Upper lobe of left lung (tissue), 6 donors: ENCODE measurements around the gene GABPB1. TPM values are rescaled to one million over a fixed set of nuclear protein-coding genes. Genes with fewer than 3 reads are reported as not detected.

Experiments
- ATAC-seq, 2 donors: fragments of 200-7000 bp; cut with Tn5 transposase; one replicate each; pipeline ENCODE4 v1.9.1; 2022; ENCODE audit warnings: mild to moderate bottlenecking in 2 of 2, moderate library complexity in 2 of 2; ENCODE audit not compliant: low FRiP score in 2 of 2
- DNase-seq, 2 donors: peaks; one replicate each; pipeline ENCODE4 v3.0.0-alpha.2; 2019 to 2020
- H3K27ac ChIP-seq, 4 donors: fragments of 200-600 bp; sonication (generic); one replicate each; pipeline ENCODE4 v1.5.1; 2016 to 2019
- H3K27me3 ChIP-seq, 4 donors: fragments of 200-600 bp; sonication (generic); one replicate each; pipeline ENCODE4 v1.5.1; 2017 to 2019
- H3K36me3 ChIP-seq, 4 donors: fragments of 200-600 bp; sonication (generic); one replicate each; pipeline ENCODE4 v1.5.1; 2016 to 2019
- H3K4me1 ChIP-seq, 4 donors: fragments of 200-600 bp; sonication (generic); one replicate each; pipeline ENCODE4 v1.5.1; 2018 to 2019
- H3K4me3 ChIP-seq, 4 donors: fragments of 200-600 bp; sonication (generic); one replicate each; pipeline ENCODE4 v1.5.1; 2017 to 2019; ENCODE audit warnings: mild to moderate bottlenecking in 2 of 4, moderate library complexity in 1 of 4
- H3K9me3 ChIP-seq, 4 donors: fragments of 200-600 bp; sonication (generic); one replicate each; pipeline ENCODE4 v1.5.1; 2018 to 2019
- CTCF ChIP-seq, 6 experiments: fragments of 450-650 bp in 4 of 6; fragments of 200-600 bp in 2 of 6; sonication (generic) in 2 of 6; IDR thresholded peaks; one replicate each; pipeline ENCODE4 v1.5.1; 2016 to 2019; ENCODE audit warnings: antibody characterized with exemption in 6 of 6
- EP300 ChIP-seq, 4 donors: sonication (generic); formaldehyde crosslinking; IDR thresholded peaks; one replicate each; pipeline ENCODE4 v1.5.1; 2017; ENCODE audit warnings: antibody characterized with exemption in 4 of 4, control low read depth in 2 of 4
- POLR2A ChIP-seq, 4 donors: fragments of 450-650 bp; IDR thresholded peaks; one replicate each; pipeline ENCODE4 v1.5.1; 2016 to 2017; ENCODE audit warnings: antibody characterized with exemption in 4 of 4, mild to moderate bottlenecking in 2 of 4
- POLR2AphosphoS5 ChIP-seq, 2 donors: sonication (generic); formaldehyde crosslinking; IDR thresholded peaks; one replicate each; pipeline ENCODE4 v1.5.1; 2017; ENCODE audit warnings: antibody characterized with exemption in 2 of 2
- WGBS, 2 donors: methylation state at CpG; one replicate each; pipeline ENCODE4 v1.1.5; 2017 to 2018; 5-methylcytosine and 5-hydroxymethylcytosine counted together
- total RNA-seq, 6 donors: library from RNA; depleted of rRNA in 4 of 6; stranded (reverse); fragments of >200 nt in 4 of 6; gene quantifications; one replicate each; pipeline versions ENCODE4 v1.1.0 to v1.2.1, GENCODE V29; 2016 to 2021
- donor health status: DM: no; HTN: no; CAD: no; lungs with moderate emphysema.
- donor health status: DM: no; HTN: yes; CAD: no; lungs with severe emphysema.

GABPB1 gene
- total RNA-seq, 6 donors from 2014 or later: 7.3 to 22.5 (median 14.4) TPM

- no peaks in the 10 kb centered on the region for H3K27me3 ChIP-seq
- H3K4me1 ChIP-seq: no peaks in the 10 kb centered on the region
- WGBS, 2 donors: 89 to 93% methylated on average over 2 of the region's 2 CpGs
- H3K36me3 ChIP-seq: no peaks in the 10 kb centered on the region
- no peak overlapping the region for H3K27ac ChIP-seq
- no peak overlapping the region for H3K4me3 ChIP-seq
- H3K9me3 ChIP-seq: no peaks in the 10 kb centered on the region
- DNase-seq: no peak
- TF ChIP-seq POLR2AphosphoS5 (IDR thresholded peaks at IDR 0.05): no peak
- TF ChIP-seq POLR2A (IDR thresholded peaks at IDR 0.05): no peak
- TF ChIP-seq EP300 (IDR thresholded peaks at IDR 0.05): no peak
- no peak for TF ChIP-seq CTCF (IDR thresholded peaks at IDR 0.05)
- no peak for ATAC-seq
These were observed 116.7 kb downstream of the GABPB1 start for GRCh38 chr15:50238255-50238654.

- Histone ChIP-seq H3K36me3 (no peaks in the 10 kb centered on the region), H3K27ac (no peak overlapping the region), H3K4me3 (no peak overlapping the region), H3K9me3 (no peaks in the 10 kb centered on the region), H3K4me1 (no peaks in the 10 kb centered on the region), H3K27me3 (no peaks in the 10 kb centered on the region)
- no peak for ATAC-seq
- TF ChIP-seq EP300 (IDR thresholded peaks at IDR 0.05) (no peak), POLR2A (IDR thresholded peaks at IDR 0.05) (no peak), CTCF (IDR thresholded peaks at IDR 0.05) (no peak), POLR2AphosphoS5 (IDR thresholded peaks at IDR 0.05) (no peak)
- DNase-seq: no peak
- WGBS, 2 donors: 93 to 97% methylated on average over 9 of the region's 9 CpGs
These were observed 118.6 kb downstream of the GABPB1 start for GRCh38 chr15:50236433-50236832.

DNA sequence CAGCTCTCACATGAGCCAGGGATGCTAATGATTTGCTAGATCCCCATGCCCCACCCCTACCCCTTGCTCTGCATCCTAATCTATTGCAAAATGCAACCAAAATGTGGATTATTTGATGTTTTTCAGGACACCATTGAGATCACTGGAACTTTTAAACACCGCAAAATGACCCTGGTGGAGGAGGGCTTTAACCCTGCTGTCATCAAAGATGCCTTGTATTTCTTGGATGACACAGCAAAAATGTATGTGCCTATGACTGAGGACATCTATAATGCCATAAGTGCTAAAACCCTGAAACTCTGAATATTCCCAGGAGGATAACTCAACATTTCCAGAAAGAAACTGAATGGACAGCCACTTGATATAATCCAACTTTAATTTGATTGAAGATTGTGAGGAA, 119.2 kb downstream of the GABPB1 start:
- Histone ChIP-seq H3K4me3 (no peak overlapping the region), H3K36me3 (no peaks in the 10 kb centered on the region), H3K27ac (no peak overlapping the region), H3K27me3 (no peaks in the 10 kb centered on the region), H3K4me1 (no peaks in the 10 kb centered on the region), H3K9me3 (no peaks in the 10 kb centered on the region)
- WGBS, 2 donors: 91 to 100% methylated on average over 1 of the region's 1 CpG
- no peak for DNase-seq
- ATAC-seq: no peak
- TF ChIP-seq CTCF (IDR thresholded peaks at IDR 0.05): no peak
- no peak for TF ChIP-seq POLR2AphosphoS5 (IDR thresholded peaks at IDR 0.05)
- no peak for TF ChIP-seq EP300 (IDR thresholded peaks at IDR 0.05)

- Histone ChIP-seq H3K27me3 (no peaks in the 10 kb centered on the region), H3K27ac (no peak overlapping the region), H3K4me3 (no peak overlapping the region), H3K4me1 (no peaks in the 10 kb centered on the region), H3K9me3 (no peaks in the 10 kb centered on the region), H3K36me3 (no peaks in the 10 kb centered on the region)
- WGBS, 2 donors: 44 to 66% methylated on average over 2 of the region's 2 CpGs
- DNase-seq (no peak), ATAC-seq (no peak)
- TF ChIP-seq CTCF (IDR thresholded peaks at IDR 0.05): no peak
- no peak for TF ChIP-seq EP300 (IDR thresholded peaks at IDR 0.05)
- TF ChIP-seq POLR2A (IDR thresholded peaks at IDR 0.05): no peak
- TF ChIP-seq POLR2AphosphoS5 (IDR thresholded peaks at IDR 0.05): no peak
These were observed 120.2 kb downstream of the GABPB1 start for GRCh38 chr15:50234764-50235163.

- Histone ChIP-seq H3K9me3 (no peaks in the 10 kb centered on the region), H3K4me1 (no peaks in the 10 kb centered on the region), H3K27ac (no peak overlapping the region), H3K27me3 (no peaks in the 10 kb centered on the region), H3K36me3 (no peaks in the 10 kb centered on the region), H3K4me3 (no peak overlapping the region)
- TF ChIP-seq POLR2AphosphoS5 (IDR thresholded peaks at IDR 0.05) (no peak), POLR2A (IDR thresholded peaks at IDR 0.05) (no peak), EP300 (IDR thresholded peaks at IDR 0.05) (no peak), CTCF (IDR thresholded peaks at IDR 0.05) (no peak)
- DNase-seq (no peak), ATAC-seq (no peak)
These were observed 121.7 kb downstream of the GABPB1 start for GRCh38 chr15:50233192-50233736.
